ENCODE data around the gene VCP.
A peak's percentile ranks its signal among the peaks of the same experiment; 100 is the strongest.

Gene VCP

GRCh38 chr9:35106343-35106730, 33.9 kb upstream of the VCP start:
- no peak overlapping the region for H3K4me3 ChIP-seq (ENCODE audit: low read length)
- DNase-seq (ENCODE audit: low read depth) = no peak
- TF ChIP-seq CTCF (conservative IDR thresholded peaks at IDR 0.05; ENCODE audit: low read length) = no peak

- no peak for TF ChIP-seq CTCF (conservative IDR thresholded peaks at IDR 0.05; ENCODE audit: low read length)
- H3K4me3 ChIP-seq (ENCODE audit: low read length) = no peak overlapping the region
- DNase-seq (ENCODE audit: low read depth) = no peak
Measured at GRCh38 chr9:35105571-35106342, 33.3 kb upstream of the VCP start.

GRCh38 chr9:35105126-35105525, 32.7 kb upstream of the VCP start:
- TF ChIP-seq CTCF (conservative IDR thresholded peaks at IDR 0.05; ENCODE audit: low read length) = no peak
- H3K4me3 ChIP-seq (ENCODE audit: low read length) = no peak overlapping the region
- DNase-seq (ENCODE audit: low read depth) = no peak

- TF ChIP-seq CTCF (conservative IDR thresholded peaks at IDR 0.05; ENCODE audit: low read length) = no peak
- no peak for DNase-seq (ENCODE audit: low read depth)
- H3K4me3 ChIP-seq (ENCODE audit: low read length) = no peak overlapping the region
Measured at GRCh38 chr9:35104586-35104985, 32.2 kb upstream of the VCP start.

- no peak for TF ChIP-seq CTCF (conservative IDR thresholded peaks at IDR 0.05; ENCODE audit: low read length)
- no peak for DNase-seq (ENCODE audit: low read depth)
- H3K4me3 ChIP-seq (ENCODE audit: low read length) = peak overlapping the region; percentile 92
Measured at GRCh38 chr9:35103660-35104191, 31.3 kb upstream of the VCP start.

- no peak for TF ChIP-seq CTCF (conservative IDR thresholded peaks at IDR 0.05; ENCODE audit: low read length)
- peak; percentile 97 for DNase-seq (ENCODE audit: low read depth)
- H3K4me3 ChIP-seq (ENCODE audit: low read length) = peak within 1 kb of the TSS; percentile 92
Measured at GRCh38 chr9:35102769-35103659, 30.6 kb upstream of the VCP start, which contains the start of gene STOML2. Gene STOML2 (minus strand): TSS chr9:35103131. CDS start chr9:35103094, 37 bp downstream.

Measured in AG10803 (cell line).